HTERT RPE-1 (cell line): Measurements from ENCODE around the gene CLN6.
"Not testable (repeated sequence)": the region's sequence is repeated elsewhere in the genome, so short reads cannot be mapped to it uniquely, and the experiment has no call there.

Source experiments
- in situ Hi-C: fragments of 300-500 bp; cut with MboI; formaldehyde crosslinking; loops from 4 replicates; pipeline ENCODE4 v1.14.3; 2020; ENCODE audit warnings: low sequenced_read_pairs

The CLN6 gene

DNA sequence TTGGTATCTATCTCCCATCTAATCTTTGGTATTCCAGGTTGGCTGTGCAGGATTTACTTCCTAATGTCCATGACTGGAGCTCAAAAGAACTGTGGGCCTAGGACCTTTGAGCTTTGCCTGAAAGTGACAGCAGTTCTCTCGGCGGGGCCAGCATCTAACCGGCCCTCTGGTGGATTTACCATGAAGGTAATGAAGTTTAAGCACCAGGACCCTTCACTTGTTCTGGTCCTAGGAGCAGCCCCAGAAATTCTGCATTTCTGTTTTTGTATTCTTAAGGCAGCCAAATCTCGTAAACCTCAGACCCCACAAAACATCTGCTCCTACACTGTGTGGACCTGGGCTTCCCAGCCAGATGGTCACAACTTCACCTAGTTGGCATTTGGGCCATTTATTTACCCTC lies 37.4 kb downstream of the CLN6 start:
- in situ Hi-C loops = no loop called here

DNA sequence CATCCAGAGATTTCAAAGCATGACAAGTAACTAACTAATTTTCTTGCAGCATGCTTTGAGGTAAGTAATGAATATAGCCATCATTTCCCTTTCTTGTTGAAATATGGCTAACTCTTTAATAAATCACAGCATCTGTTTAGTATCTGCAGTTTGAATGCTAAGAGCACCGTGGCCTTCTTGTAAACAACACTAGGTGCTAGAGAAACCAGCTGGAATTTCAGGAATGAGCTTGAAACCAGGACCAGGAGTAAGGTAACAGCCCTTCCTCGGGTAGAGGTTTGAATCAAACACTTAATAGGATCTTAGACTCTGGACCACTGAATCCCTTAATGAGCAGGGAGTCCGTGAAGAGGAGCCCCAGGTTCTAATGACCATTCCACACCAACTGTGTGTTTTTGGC lies 38.0 kb downstream of the CLN6 start:
- in situ Hi-C loops = no loop called here

DNA sequence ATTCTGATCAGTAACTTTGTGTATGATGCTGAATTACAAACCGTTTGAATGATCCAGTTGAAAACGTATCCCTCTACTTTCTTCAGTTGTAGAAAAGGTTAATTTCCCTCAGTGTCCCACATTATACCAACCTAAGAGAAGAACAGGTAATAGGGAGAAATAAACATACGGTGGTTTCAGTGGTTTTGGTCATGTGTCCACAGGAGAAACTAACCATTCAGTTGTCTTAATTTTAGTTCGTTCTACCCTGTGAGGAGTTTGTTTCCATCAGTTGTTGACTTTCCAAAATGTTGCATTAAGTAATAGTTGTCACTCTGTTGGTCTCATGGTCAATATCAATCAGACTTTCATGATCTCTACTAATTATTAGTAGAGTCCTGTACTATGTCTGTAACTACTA lies 39.5 kb downstream of the CLN6 start:
- in situ Hi-C loops = no loop called here

DNA sequence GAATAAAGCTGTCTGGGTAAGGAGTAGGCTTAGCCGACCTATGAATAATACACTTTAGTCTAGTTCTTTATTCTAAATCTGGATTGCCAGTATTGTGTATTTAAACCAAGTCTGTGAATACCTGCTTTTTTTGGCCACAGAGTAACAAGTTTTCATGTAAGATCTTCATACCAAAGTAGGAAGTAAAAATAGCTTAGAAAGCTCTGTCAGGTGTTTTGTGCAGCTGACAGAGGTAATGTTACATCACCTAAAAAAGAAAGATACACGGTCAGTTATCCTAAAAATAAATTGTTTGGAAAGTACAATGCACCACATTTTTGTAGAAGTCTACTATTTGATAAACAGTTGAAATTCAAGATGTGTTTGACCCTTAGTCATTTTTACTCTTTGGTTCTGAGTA lies 40.9 kb downstream of the CLN6 start:
- in situ Hi-C loops = no loop called here

DNA sequence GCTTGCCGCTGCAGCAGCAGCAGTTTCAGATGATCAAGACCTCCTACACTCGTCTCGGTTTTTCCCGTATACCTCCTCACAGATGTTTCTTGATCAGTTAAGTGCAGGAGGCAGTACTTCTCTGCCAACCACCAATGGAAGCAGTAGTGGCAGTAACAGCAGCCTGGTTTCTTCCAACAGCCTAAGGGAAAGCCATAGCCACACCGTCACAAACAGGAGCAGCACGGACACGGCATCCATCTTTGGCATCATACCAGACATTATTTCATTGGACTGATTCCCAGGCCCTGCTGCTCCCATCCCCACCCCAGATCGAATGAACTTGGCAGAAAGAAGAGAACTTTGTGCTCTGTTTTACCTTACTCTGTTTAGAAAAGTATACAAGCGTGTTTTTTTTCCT lies 42.0 kb downstream of the CLN6 start:
- in situ Hi-C loops = no loop called here

- in situ Hi-C loops = no loop called here
Observed at GRCh38 chr15:68186671-68187397, 42.7 kb downstream of the CLN6 start.

DNA sequence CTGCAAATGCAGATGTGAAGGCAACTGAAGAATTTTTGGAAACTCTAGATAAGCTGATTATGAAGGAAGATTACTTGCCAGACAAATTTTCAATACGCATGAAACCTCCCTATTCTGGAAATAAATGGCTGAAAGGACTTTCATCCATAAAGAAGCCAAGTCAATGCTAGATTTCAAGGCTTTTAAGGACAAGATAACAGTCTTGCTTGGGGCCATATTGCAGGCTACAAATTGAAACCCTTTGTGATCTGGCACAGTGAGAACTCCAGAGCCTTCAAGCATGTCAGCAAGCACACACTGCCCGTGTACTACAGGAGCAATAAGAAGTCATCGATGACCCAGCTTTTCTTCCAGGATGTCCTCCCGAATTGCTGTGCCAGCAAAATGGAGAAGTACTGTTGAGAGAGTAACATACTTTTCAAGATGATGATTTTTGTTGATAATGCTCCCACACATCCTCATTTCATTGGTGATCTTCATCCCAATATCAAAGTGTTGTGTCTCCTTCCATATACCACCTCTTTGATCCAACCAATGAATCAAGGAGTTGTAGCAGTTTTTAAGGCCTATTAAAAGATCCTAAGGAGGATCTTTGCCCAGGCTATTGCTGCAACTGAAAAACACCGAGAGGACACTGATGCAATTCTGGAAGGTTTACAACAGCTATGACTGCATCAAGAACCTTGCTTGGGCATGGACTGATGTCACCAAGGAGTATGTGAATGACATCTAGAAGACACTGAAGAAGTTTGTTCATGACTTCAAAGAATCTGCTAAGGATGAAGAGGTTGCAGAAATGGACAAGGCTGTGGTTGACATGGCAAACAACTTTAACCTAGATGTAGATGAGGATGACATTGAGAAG lies 44.7 kb downstream of the CLN6 start:
- in situ Hi-C loops = no loop called here

DNA sequence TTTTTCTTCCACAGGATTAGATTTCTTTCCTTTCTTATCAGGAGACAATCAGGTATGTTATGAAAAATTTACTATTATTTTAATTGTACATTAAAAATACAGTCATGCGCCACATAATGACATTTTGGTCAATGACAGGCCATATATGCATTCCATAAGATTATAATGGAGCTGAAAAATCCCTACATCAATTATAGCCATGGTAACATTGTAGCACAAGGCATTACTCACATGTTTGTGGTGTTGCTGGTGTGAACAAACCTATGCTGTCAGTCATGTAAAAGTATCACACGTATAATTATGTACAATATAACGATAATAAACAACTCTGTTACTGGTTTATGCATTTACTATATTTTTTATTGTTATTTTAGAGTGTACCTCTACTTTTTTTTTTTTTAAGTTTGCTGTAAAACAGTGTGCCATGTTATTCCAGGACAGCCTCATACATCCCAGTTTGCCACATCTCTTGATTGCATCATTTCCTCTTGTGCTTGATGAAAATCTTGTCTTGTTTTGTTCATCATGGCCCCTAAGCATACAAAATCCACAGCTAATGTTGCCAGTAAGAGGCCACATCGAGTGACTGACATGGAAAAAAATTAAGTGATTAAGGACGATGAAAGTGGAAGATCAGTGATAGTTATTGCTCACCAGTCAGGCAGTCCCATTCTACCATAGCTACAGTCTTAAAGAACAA lies 45.8 kb downstream of the CLN6 start:
- in situ Hi-C loops = no loop called here

- in situ Hi-C loops = no loop called here
Observed at GRCh38 chr15:68177742-68178141, 51.8 kb downstream of the CLN6 start.

GRCh38 chr15:68176601-68177000 lies 52.9 kb downstream of the CLN6 start:
- in situ Hi-C loops = no loop called here

- in situ Hi-C loops = no loop called here
Observed at GRCh38 chr15:68175526-68175925, 54.0 kb downstream of the CLN6 start.

- in situ Hi-C loops = no loop called here
Observed at GRCh38 chr15:68173119-68173518, 56.4 kb downstream of the CLN6 start.

DNA sequence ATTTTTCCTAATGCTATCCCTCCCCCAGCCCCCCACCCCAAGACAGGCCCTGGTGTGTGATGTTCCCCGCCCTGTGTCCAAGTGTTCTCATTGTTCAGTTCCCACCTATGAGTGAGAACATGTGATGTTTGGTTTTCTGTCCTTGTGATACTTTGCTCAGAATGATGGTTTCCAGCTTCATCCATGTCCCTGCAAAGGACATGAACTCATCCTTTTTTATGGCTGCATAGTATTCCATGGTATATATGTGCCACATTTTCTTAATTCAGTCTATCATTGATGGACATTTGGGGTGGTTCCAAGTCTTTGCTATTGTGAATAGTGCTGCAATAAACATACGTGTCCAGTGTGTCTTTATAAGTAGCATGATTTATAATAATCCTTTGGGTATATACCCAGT lies 57.5 kb downstream of the CLN6 start:
- in situ Hi-C loops = not testable (repeated sequence)

- in situ Hi-C loops = no loop called here
Observed at GRCh38 chr15:68166847-68167246, 62.7 kb downstream of the CLN6 start.

DNA sequence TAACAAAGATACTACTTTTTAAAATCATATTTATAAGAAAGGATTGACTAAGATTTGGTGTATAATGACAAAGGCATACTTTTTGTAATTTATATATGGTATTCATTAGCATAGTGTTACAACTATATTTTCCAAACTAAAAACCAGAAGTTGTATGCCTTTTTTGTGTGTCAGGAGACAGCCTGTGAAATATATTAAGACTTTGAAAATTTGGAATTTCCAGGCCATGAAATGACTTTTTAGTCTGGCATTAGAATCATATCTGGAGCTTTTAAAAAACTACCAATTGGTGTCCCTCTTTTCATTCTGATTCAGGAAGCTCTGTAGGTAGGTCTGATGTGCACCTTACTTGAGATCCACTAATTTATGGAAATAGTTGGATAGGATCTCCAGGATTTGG lies 66.3 kb downstream of the CLN6 start:
- in situ Hi-C loops = no loop called here

DNA sequence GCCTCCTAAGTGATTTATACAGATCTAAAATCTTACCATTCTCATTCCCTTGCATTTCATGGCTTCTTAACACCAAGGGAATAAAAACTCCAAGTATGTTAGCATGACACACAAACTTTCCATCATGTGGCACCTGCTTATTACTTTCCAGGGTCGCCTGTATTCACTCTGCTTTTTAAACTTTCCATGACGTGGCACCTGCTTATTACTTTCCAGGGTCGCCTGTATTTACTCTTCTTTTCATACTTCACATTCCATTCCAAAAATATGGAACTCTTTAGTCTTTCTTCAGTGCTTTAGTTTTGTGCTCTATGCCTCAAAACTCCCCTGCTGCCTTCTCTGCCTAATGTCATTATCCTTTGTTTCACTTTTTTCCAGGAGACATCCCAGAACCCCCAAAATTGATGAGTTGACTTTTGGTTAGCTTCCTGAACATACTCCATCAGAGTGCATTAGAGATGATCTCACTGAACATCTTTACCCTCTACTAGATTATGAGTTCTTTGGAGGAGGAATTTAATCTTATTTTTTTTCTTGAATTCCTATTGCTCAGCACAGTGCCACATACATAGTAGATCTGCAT lies 71.4 kb downstream of the CLN6 start:
- in situ Hi-C loops = no loop called here

GRCh38 chr15:68157074-68157473 lies 72.5 kb downstream of the CLN6 start:
- in situ Hi-C loops = no loop called here
